GM23338 (cell line): ENCODE data around the gene PCDHGA1. TPM values are rescaled to one million over a fixed set of nuclear protein-coding genes. Genes with fewer than 3 reads are reported as not detected.
A peak's percentile ranks its signal among the peaks of the same experiment; 100 is the strongest.

Experiments used
- ATAC-seq: fragments of 200-7000 bp; cut with Tn5 transposase; 3 replicates; pipeline ENCODE4 v1.9.1; 2020
- DNase-seq: peaks from one replicate; pipeline ENCODE4 v3.0.0-alpha.2; 2015; ENCODE audit warnings: low spot score
- H2AFZ ChIP-seq: fragments of 200-600 bp; sonication (generic); 2 replicates; pipeline ENCODE4 v1.8.0; 2016; ENCODE audit warnings: antibody characterized with exemption, mild to moderate bottlenecking, moderate library complexity
- H3F3A ChIP-seq: fragments of 200-600 bp; sonication (generic); replicated peaks from 2 replicates; pipeline ENCODE4 v1.8.0; 2017; ENCODE audit warnings: antibody characterized with exemption, mixed run types, low read depth
- H3K27ac ChIP-seq: fragments of 200-600 bp; sonication (generic); 2 replicates; pipeline ENCODE4 v1.6.1; 2016; ENCODE audit warnings: low read depth
- H3K27me3 ChIP-seq: fragments of 200-600 bp; sonication (generic); 2 replicates; pipeline ENCODE4 v1.8.0; 2016; ENCODE audit warnings: mild to moderate bottlenecking, mixed run types, moderate library complexity; ENCODE audit not compliant: insufficient read depth
- H3K36me3 ChIP-seq: fragments of 200-600 bp; sonication (generic); 2 replicates; pipeline ENCODE4 v1.8.0; 2016; ENCODE audit warnings: mild to moderate bottlenecking; ENCODE audit not compliant: insufficient read depth
- H3K4me1 ChIP-seq: fragments of 200-600 bp; sonication (generic); 2 replicates; pipeline ENCODE4 v1.8.0; 2016; ENCODE audit warnings: mild to moderate bottlenecking, moderate library complexity; ENCODE audit not compliant: insufficient read depth
- H3K4me2 ChIP-seq: fragments of 200-600 bp; sonication (generic); 2 replicates; pipeline ENCODE4 v1.7.1; 2017; ENCODE audit warnings: mixed run types
- H3K4me3 ChIP-seq: fragments of 200-600 bp; sonication (generic); 2 replicates; pipeline ENCODE4 v1.6.1; 2016; ENCODE audit warnings: mixed run types
- H3K79me2 ChIP-seq: fragments of 200-600 bp; sonication (generic); replicated peaks from 2 replicates; pipeline ENCODE4 v1.8.0; 2017; ENCODE audit warnings: mild to moderate bottlenecking; ENCODE audit not compliant: insufficient read depth
- H3K9me2 ChIP-seq: fragments of 200-600 bp; sonication (generic); 2 replicates; pipeline ENCODE4 v1.8.0; 2017; ENCODE audit not compliant: insufficient read depth
- H4K20me1 ChIP-seq: fragments of 200-600 bp; sonication (generic); replicated peaks from 2 replicates; pipeline ENCODE4 v1.8.0; 2017; ENCODE audit warnings: mild to moderate bottlenecking; ENCODE audit not compliant: insufficient read depth
- H3K27ac Mint-ChIP-seq: 2 replicates; pipeline ENCODE4 v1.8.0; 2020; ENCODE audit warnings: inconsistent platforms, mild to moderate bottlenecking, moderate library complexity, mixed read lengths
- H3K27me3 Mint-ChIP-seq: 3 replicates; pipeline ENCODE4 v1.8.0; 2022; ENCODE audit warnings: low read depth, mild to moderate bottlenecking, moderate library complexity, mixed read lengths, inconsistent platforms; ENCODE audit not compliant: insufficient read depth, poor library complexity
- H3K36me3 Mint-ChIP-seq: 3 replicates; pipeline ENCODE4 v1.8.0; 2021; ENCODE audit warnings: low read depth, mild to moderate bottlenecking, inconsistent platforms, moderate library complexity, mixed read lengths
- H3K4me1 Mint-ChIP-seq: 3 replicates; pipeline ENCODE4 v1.8.0; 2020; ENCODE audit warnings: mild to moderate bottlenecking, inconsistent platforms, mixed read lengths
- H3K4me3 Mint-ChIP-seq: 3 replicates; pipeline ENCODE4 v1.8.0; 2021; ENCODE audit warnings: moderate library complexity, mild to moderate bottlenecking, inconsistent platforms, mixed read lengths
- H3K9me3 Mint-ChIP-seq: 3 replicates; pipeline ENCODE4 v1.8.0; 2020; ENCODE audit warnings: moderate library complexity, mild to moderate bottlenecking, inconsistent platforms, mixed read lengths
- EZH2 ChIP-seq: fragments of 200-600 bp; sonication (generic); IDR thresholded peaks from one replicate; pipeline ENCODE4 v1.8.0; 2017; ENCODE audit warnings: antibody characterized with exemption, mild to moderate bottlenecking, low read depth; ENCODE audit not compliant: unreplicated experiment
- EZH2phosphoT487 ChIP-seq: fragments of 200-600 bp; sonication (generic); IDR thresholded peaks from one replicate; pipeline ENCODE4 v1.8.1; 2018; ENCODE audit warnings: antibody characterized with exemption; ENCODE audit not compliant: unreplicated experiment
- JUNB ChIP-seq: IDR thresholded peaks from one replicate; pipeline ENCODE4 v1.6.1; 2016; ENCODE audit warnings: antibody characterized with exemption; ENCODE audit not compliant: unreplicated experiment
- NANOG ChIP-seq: IDR thresholded peaks from 2 replicates; pipeline ENCODE4 v1.6.1; 2016; ENCODE audit warnings: antibody characterized with exemption, borderline replicate concordance
- POLR2AphosphoS5 ChIP-seq: IDR thresholded peaks from 2 replicates; pipeline ENCODE4 v1.6.1; 2016; ENCODE audit warnings: antibody characterized with exemption, low read depth
- STAT1 ChIP-seq: IDR thresholded peaks from one replicate; pipeline ENCODE4 v1.6.1; 2016; ENCODE audit warnings: antibody characterized with exemption; ENCODE audit not compliant: unreplicated experiment
- polyA plus RNA-seq: library from polyadenylated mRNA; unstranded; fragments of >200 nt; fragmentation: Nextera tagmentation; extraction: Ambion mirVana; gene quantifications from 2 replicates; pipeline ENCODE4 v1.2.1, GENCODE V29; 2016
- total RNA-seq: library from RNA; depleted of rRNA; stranded (reverse); fragments of >200 nt; shearing (Covaris generic); gene quantifications from 2 replicates; pipeline ENCODE4 v1.2.3, GENCODE V29; 2014
- TF ChIP-seq, protein P1 (sequence below), 2 experiments: fragments of 200-600 bp in 1 of 2; sonication (generic) in 1 of 2; conservative IDR thresholded peaks; 2 replicates each; pipeline versions ENCODE4 v1.5.1 to v1.6.1; 2016 to 2017; ENCODE audit warnings: antibody characterized with exemption in 2 of 2, low read depth in 2 of 2, mild to moderate bottlenecking in 2 of 2, moderate library complexity in 1 of 2
- TF ChIP-seq, protein P2 (sequence below): IDR thresholded peaks from 2 replicates; pipeline ENCODE4 v1.6.1; 2016; ENCODE audit warnings: antibody characterized with exemption
- TF ChIP-seq, protein P3 (sequence below): IDR thresholded peaks from one replicate; pipeline ENCODE4 v1.6.1; 2018; ENCODE audit warnings: antibody characterized with exemption; ENCODE audit not compliant: unreplicated experiment

PCDHGA1 gene
- total and polyA plus RNA-seq, 2 experiments from 2014 or later: 0.39 to 1.7 TPM

DNA sequence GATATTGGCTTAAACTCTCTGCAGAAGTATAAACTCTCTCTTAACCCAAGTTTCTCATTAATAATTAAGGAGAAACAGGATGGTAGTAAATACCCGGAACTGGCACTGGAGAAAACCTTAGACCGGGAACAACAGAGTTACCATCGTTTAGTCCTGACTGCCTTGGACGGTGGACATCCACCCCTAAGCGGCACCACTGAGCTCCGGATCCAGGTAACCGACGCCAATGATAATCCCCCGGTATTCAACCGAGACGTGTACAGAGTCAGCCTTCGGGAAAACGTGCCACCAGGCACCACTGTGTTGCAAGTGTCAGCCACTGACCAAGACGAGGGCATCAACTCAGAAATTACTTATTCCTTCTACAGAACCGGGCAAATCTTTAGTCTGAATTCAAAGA lies 68.3 kb downstream of the PCDHGA1 start:
- Histone ChIP-seq H3K9me2 (no peaks in the 10 kb centered on the region), H3K27ac (no peak overlapping the region), H3K4me2 (peak overlapping the region; percentile 49; the same call in 1 of the 2 replicates), H3K4me3 (peak overlapping the region; percentile 42; the same call in 1 of the 2 replicates), H3K27me3 (no peaks in the 10 kb centered on the region), H3F3A (no peaks in the 10 kb centered on the region), H4K20me1 (no peaks in the 10 kb centered on the region), H3K4me1 (no peaks in the 10 kb centered on the region), H3K36me3 (0 out of 2 replicates have a peak, but pooled peaks cover 11% of the 10 kb centered on the region), H2AFZ (no peak overlapping the region), H3K79me2 (no peaks in the 10 kb centered on the region; the same call in 1 of the 2 replicates)
- TF ChIP-seq POLR2AphosphoS5 (no peak), STAT1 (no peak), NANOG (no peak), JUNB (no peak), EZH2phosphoT487 (no peak), EZH2 (no peak)
- TF ChIP-seq, protein P1, sequence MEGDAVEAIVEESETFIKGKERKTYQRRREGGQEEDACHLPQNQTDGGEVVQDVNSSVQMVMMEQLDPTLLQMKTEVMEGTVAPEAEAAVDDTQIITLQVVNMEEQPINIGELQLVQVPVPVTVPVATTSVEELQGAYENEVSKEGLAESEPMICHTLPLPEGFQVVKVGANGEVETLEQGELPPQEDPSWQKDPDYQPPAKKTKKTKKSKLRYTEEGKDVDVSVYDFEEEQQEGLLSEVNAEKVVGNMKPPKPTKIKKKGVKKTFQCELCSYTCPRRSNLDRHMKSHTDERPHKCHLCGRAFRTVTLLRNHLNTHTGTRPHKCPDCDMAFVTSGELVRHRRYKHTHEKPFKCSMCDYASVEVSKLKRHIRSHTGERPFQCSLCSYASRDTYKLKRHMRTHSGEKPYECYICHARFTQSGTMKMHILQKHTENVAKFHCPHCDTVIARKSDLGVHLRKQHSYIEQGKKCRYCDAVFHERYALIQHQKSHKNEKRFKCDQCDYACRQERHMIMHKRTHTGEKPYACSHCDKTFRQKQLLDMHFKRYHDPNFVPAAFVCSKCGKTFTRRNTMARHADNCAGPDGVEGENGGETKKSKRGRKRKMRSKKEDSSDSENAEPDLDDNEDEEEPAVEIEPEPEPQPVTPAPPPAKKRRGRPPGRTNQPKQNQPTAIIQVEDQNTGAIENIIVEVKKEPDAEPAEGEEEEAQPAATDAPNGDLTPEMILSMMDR (conservative IDR thresholded peaks at IDR 0.05; ENCODE audit: low read depth in 2 of 2): no peak
- TF ChIP-seq, protein P2, sequence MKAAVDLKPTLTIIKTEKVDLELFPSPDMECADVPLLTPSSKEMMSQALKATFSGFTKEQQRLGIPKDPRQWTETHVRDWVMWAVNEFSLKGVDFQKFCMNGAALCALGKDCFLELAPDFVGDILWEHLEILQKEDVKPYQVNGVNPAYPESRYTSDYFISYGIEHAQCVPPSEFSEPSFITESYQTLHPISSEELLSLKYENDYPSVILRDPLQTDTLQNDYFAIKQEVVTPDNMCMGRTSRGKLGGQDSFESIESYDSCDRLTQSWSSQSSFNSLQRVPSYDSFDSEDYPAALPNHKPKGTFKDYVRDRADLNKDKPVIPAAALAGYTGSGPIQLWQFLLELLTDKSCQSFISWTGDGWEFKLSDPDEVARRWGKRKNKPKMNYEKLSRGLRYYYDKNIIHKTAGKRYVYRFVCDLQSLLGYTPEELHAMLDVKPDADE: no peak
- TF ChIP-seq, protein P3, sequence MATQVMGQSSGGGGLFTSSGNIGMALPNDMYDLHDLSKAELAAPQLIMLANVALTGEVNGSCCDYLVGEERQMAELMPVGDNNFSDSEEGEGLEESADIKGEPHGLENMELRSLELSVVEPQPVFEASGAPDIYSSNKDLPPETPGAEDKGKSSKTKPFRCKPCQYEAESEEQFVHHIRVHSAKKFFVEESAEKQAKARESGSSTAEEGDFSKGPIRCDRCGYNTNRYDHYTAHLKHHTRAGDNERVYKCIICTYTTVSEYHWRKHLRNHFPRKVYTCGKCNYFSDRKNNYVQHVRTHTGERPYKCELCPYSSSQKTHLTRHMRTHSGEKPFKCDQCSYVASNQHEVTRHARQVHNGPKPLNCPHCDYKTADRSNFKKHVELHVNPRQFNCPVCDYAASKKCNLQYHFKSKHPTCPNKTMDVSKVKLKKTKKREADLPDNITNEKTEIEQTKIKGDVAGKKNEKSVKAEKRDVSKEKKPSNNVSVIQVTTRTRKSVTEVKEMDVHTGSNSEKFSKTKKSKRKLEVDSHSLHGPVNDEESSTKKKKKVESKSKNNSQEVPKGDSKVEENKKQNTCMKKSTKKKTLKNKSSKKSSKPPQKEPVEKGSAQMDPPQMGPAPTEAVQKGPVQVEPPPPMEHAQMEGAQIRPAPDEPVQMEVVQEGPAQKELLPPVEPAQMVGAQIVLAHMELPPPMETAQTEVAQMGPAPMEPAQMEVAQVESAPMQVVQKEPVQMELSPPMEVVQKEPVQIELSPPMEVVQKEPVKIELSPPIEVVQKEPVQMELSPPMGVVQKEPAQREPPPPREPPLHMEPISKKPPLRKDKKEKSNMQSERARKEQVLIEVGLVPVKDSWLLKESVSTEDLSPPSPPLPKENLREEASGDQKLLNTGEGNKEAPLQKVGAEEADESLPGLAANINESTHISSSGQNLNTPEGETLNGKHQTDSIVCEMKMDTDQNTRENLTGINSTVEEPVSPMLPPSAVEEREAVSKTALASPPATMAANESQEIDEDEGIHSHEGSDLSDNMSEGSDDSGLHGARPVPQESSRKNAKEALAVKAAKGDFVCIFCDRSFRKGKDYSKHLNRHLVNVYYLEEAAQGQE: no peak
- Mint-ChIP-seq H3K27me3 (peaks cover 15% of the 10 kb centered on the region), H3K4me1 (no peaks in the 10 kb centered on the region; the same call in 2 of the 3 replicates), H3K4me3 (no peak overlapping the region), H3K36me3 (peaks cover 63% of the 10 kb centered on the region), H3K9me3 (peaks cover 79% of the 10 kb centered on the region), H3K27ac (no peak overlapping the region)
- DNase-seq (no peak), ATAC-seq (no peak)
